SU-DHL-6 (cell line): ENCODE data around the gene FAM110A.

Experiments
- H2AFZ ChIP-seq: fragments of 200-600 bp; sonication (generic); 2 replicates; pipeline ENCODE4 v1.6.1; 2014; ENCODE audit warnings: low read depth, mild to moderate bottlenecking, moderate library complexity, mixed read lengths, antibody characterized with exemption, low read length; ENCODE audit not compliant: severe bottlenecking
- H3F3A ChIP-seq: fragments of 200-600 bp; shearing (Covaris generic); 2 replicates; pipeline ENCODE4 v1.6.0; 2016; ENCODE audit warnings: antibody characterized with exemption, mild to moderate bottlenecking; ENCODE audit not compliant: insufficient read depth
- H3K27ac ChIP-seq: fragments of 200-600 bp; sonication (generic); 2 replicates; pipeline ENCODE4 v1.5.1; 2016; ENCODE audit warnings: low read depth, mild to moderate bottlenecking, low read length, moderate library complexity, mixed read lengths
- H3K27me3 ChIP-seq: fragments of 200-600 bp; sonication (generic), shearing (Covaris generic); 2 replicates; pipeline ENCODE4 v1.6.0; 2014; ENCODE audit warnings: mild to moderate bottlenecking, low read length
- H3K36me3 ChIP-seq: fragments of 200-600 bp; sonication (generic); 2 replicates; pipeline ENCODE4 v1.6.1; 2014; ENCODE audit warnings: mild to moderate bottlenecking, low read length, mixed read lengths
- H3K4me2 ChIP-seq: fragments of 300-600, 200-600 bp; shearing (Covaris generic), sonication (generic); 2 replicates; pipeline ENCODE4 v1.6.0; 2014; ENCODE audit warnings: low read length, low read depth, mild to moderate bottlenecking; ENCODE audit not compliant: poor library complexity, severe bottlenecking
- H3K4me3 ChIP-seq: fragments of 200-600 bp; sonication (generic); 2 replicates; pipeline ENCODE4 v1.5.1; 2014; ENCODE audit warnings: antibody characterized with exemption, low read length, mild to moderate bottlenecking, mixed read lengths; ENCODE audit not compliant: insufficient read depth, poor library complexity, severe bottlenecking
- H3K79me2 ChIP-seq: fragments of 200-600 bp; sonication (generic); 2 replicates; pipeline ENCODE4 v1.6.1; 2014; ENCODE audit warnings: mild to moderate bottlenecking, low read length, moderate library complexity; ENCODE audit not compliant: insufficient read depth
- H3K9ac ChIP-seq: fragments of 200-600 bp; sonication (generic); 2 replicates; pipeline ENCODE4 v1.7.0; 2014; ENCODE audit warnings: mild to moderate bottlenecking, low read length
- H3K9me2 ChIP-seq: fragments of 200-600 bp; sonication (generic); replicated peaks from 2 replicates; pipeline ENCODE4 v1.6.1; 2014; ENCODE audit warnings: low read length; ENCODE audit not compliant: insufficient read depth
- H3K9me3 ChIP-seq: fragments of 200-600 bp; sonication (generic); 2 replicates; pipeline ENCODE4 v1.6.1; 2014; ENCODE audit warnings: low read length, mixed read lengths; ENCODE audit not compliant: insufficient read depth
- H4K20me1 ChIP-seq: fragments of 200-600 bp; sonication (generic); 2 replicates; pipeline ENCODE4 v1.6.1; 2014; ENCODE audit warnings: low read depth, mild to moderate bottlenecking, antibody characterized with exemption, low read length, moderate library complexity, mixed read lengths
- CTCF ChIP-seq: fragments of 200-600 bp; sonication (generic); IDR thresholded peaks from one replicate; pipeline ENCODE4 v1.5.1; 2017; ENCODE audit warnings: antibody characterized with exemption, mild to moderate bottlenecking, low read length, moderate library complexity; ENCODE audit not compliant: insufficient read depth, poor library complexity, severe bottlenecking
- EZH2phosphoT487 ChIP-seq: fragments of 200-600 bp; sonication (generic), shearing (Covaris generic); conservative IDR thresholded peaks from 2 replicates; pipeline ENCODE4 v1.6.1; 2018; ENCODE audit warnings: mild to moderate bottlenecking, antibody characterized with exemption, low read length, moderate library complexity, mixed read lengths

The FAM110A gene

GRCh38 chr20:854601-855000, 21.1 kb downstream of the FAM110A start:
- no peaks in the 10 kb centered on the region for H3K9me2 ChIP-seq
- H3K79me2 ChIP-seq = no peaks in the 10 kb centered on the region
- H3K9ac ChIP-seq = no peak overlapping the region
- no peak overlapping the region for H3K27ac ChIP-seq
- H2AFZ ChIP-seq = no peak overlapping the region
- H3K36me3 ChIP-seq = no peaks in the 10 kb centered on the region
- no peaks in the 10 kb centered on the region for H3F3A ChIP-seq
- no peak overlapping the region for H3K4me3 ChIP-seq
- H3K27me3 ChIP-seq = no peaks in the 10 kb centered on the region
- no peaks in the 10 kb centered on the region for H3K9me3 ChIP-seq
- TF ChIP-seq CTCF (no peak), EZH2phosphoT487 (no peak)
- no peaks in the 10 kb centered on the region for H4K20me1 ChIP-seq
- no peak overlapping the region for H3K4me2 ChIP-seq

- no peak overlapping the region for H2AFZ ChIP-seq
- no peaks in the 10 kb centered on the region for H4K20me1 ChIP-seq
- no peaks in the 10 kb centered on the region for H3K9me3 ChIP-seq
- no peak overlapping the region for H3K4me3 ChIP-seq
- no peaks in the 10 kb centered on the region for H3K9me2 ChIP-seq
- TF ChIP-seq CTCF = no peak
- no peak for TF ChIP-seq EZH2phosphoT487
- no peaks in the 10 kb centered on the region for H3K36me3 ChIP-seq
- H3K9ac ChIP-seq = no peak overlapping the region
- H3F3A ChIP-seq = no peaks in the 10 kb centered on the region
- no peaks in the 10 kb centered on the region for H3K79me2 ChIP-seq
- no peaks in the 10 kb centered on the region for H3K27me3 ChIP-seq
- no peak overlapping the region for H3K4me2 ChIP-seq
- H3K27ac ChIP-seq = no peak overlapping the region
Measured at GRCh38 chr20:855466-856360, 22.2 kb downstream of the FAM110A start.

GRCh38 chr20:856361-856775, 22.9 kb downstream of the FAM110A start:
- Histone ChIP-seq H3K4me3 (no peak overlapping the region), H3K4me2 (no peak overlapping the region), H3K9me2 (no peaks in the 10 kb centered on the region), H3K36me3 (no peaks in the 10 kb centered on the region), H3F3A (no peaks in the 10 kb centered on the region), H3K79me2 (no peaks in the 10 kb centered on the region), H2AFZ (no peak overlapping the region), H3K27me3 (no peaks in the 10 kb centered on the region), H3K9ac (no peak overlapping the region), H3K9me3 (no peaks in the 10 kb centered on the region), H4K20me1 (no peaks in the 10 kb centered on the region), H3K27ac (no peak overlapping the region)
- TF ChIP-seq CTCF = no peak
- no peak for TF ChIP-seq EZH2phosphoT487
